GM18867 (cell line): ENCODE results near the gene SYT9.
A peak's percentile ranks its signal among the peaks of the same experiment; 100 is the strongest.

Source experiments
- ATAC-seq: cut with Tn5 transposase; IDR thresholded peaks from one replicate; pipeline ENCODE4 v1.9.1; 2021; ENCODE audit warnings: mild to moderate bottlenecking, moderate library complexity; ENCODE audit not compliant: unreplicated experiment

Gene SYT9

GRCh38 chr11:7272373-7272772, 20.7 kb downstream of the SYT9 start:
- ATAC-seq = no peak

- no peak for ATAC-seq
These were observed 23.4 kb downstream of the SYT9 start for GRCh38 chr11:7275133-7275532.

- ATAC-seq = peak; percentile 86
These were observed 26.7 kb downstream of the SYT9 start for GRCh38 chr11:7278314-7278917.

- ATAC-seq = no peak
These were observed 28.0 kb downstream of the SYT9 start for GRCh38 chr11:7279676-7280075.

- no peak for ATAC-seq
These were observed 29.4 kb downstream of the SYT9 start for GRCh38 chr11:7281079-7281478.

- no peak for ATAC-seq
These were observed 30.1 kb downstream of the SYT9 start for GRCh38 chr11:7281809-7282208.

- ATAC-seq = no peak
These were observed 34.5 kb downstream of the SYT9 start for GRCh38 chr11:7286178-7286577.

- ATAC-seq = no peak
These were observed 39.6 kb downstream of the SYT9 start for GRCh38 chr11:7291100-7291829.

- peak; percentile 65 for ATAC-seq
These were observed 41.2 kb downstream of the SYT9 start for GRCh38 chr11:7292922-7293321.

- no peak for ATAC-seq
These were observed 47.7 kb downstream of the SYT9 start for GRCh38 chr11:7299393-7299792.

- ATAC-seq = no peak
These were observed 48.6 kb downstream of the SYT9 start for GRCh38 chr11:7300281-7300680.

GRCh38 chr11:7303146-7303545, 51.4 kb downstream of the SYT9 start:
- ATAC-seq = no peak

- ATAC-seq = no peak
These were observed 55.2 kb downstream of the SYT9 start for GRCh38 chr11:7306900-7307299.

- ATAC-seq = peak; percentile 70
These were observed 56.1 kb downstream of the SYT9 start for GRCh38 chr11:7307836-7308235.

GRCh38 chr11:7311903-7312302, 60.2 kb downstream of the SYT9 start:
- ATAC-seq = no peak

GRCh38 chr11:7314811-7315604, 63.3 kb downstream of the SYT9 start:
- no peak for ATAC-seq

GRCh38 chr11:7319501-7319900, 67.8 kb downstream of the SYT9 start:
- ATAC-seq = no peak

GRCh38 chr11:7320306-7320705, 68.6 kb downstream of the SYT9 start:
- ATAC-seq = no peak

GRCh38 chr11:7321473-7322450, 70.1 kb downstream of the SYT9 start:
- no peak for ATAC-seq

GRCh38 chr11:7332451-7332850, 80.7 kb downstream of the SYT9 start:
- ATAC-seq = no peak

- ATAC-seq = no peak
These were observed 81.3 kb downstream of the SYT9 start for GRCh38 chr11:7332962-7333361.
